Heart right ventricle (tissue), 16 donors: Measurements from ENCODE around the gene MCRIP1. TPM values are rescaled to one million over a fixed set of nuclear protein-coding genes. Genes with fewer than 3 reads are reported as not detected.
A peak's percentile ranks its signal among the peaks of the same experiment; 100 is the strongest.

Source experiments
- ATAC-seq, 8 donors: fragments of 200-7000 bp; cut with Tn5 transposase; one replicate each; pipeline ENCODE4 v1.9.1; 2020; ENCODE audit warnings: mild to moderate bottlenecking in 8 of 8, moderate library complexity in 8 of 8, moderate number of reproducible peaks in 1 of 8
- DNase-seq, 2 donors: peaks; one replicate each; pipeline ENCODE4 v3.0.0-alpha.2; 2020
- H3K27ac ChIP-seq, 10 donors: fragments of 200-600 bp; sonication (generic) in 2 of 10; one replicate each; pipeline versions ENCODE4 v1.5.0 to v1.8.0; 2020 to 2022; ENCODE audit warnings: mild to moderate bottlenecking in 3 of 10
- H3K27me3 ChIP-seq, 7 donors: fragments of 200-600 bp; one replicate each; pipeline ENCODE4 v1.8.0; 2021 to 2022; ENCODE audit warnings: mild to moderate bottlenecking in 2 of 7
- H3K36me3 ChIP-seq, 9 donors: fragments of 200-600 bp; sonication (generic) in 1 of 9; one replicate each; pipeline versions ENCODE4 v1.5.0 to v1.8.0; 2020 to 2022; ENCODE audit warnings: mild to moderate bottlenecking in 2 of 9
- H3K4me1 ChIP-seq, 9 donors: fragments of 200-600 bp; sonication (generic) in 1 of 9; one replicate each; pipeline versions ENCODE4 v1.5.0 to v1.8.0; 2020 to 2022; ENCODE audit warnings: mild to moderate bottlenecking in 4 of 9
- H3K4me3 ChIP-seq, 10 donors: fragments of 200-600 bp; sonication (generic) in 2 of 10; one replicate each; pipeline versions ENCODE4 v1.5.0 to v1.8.0; 2020 to 2022; ENCODE audit warnings: mild to moderate bottlenecking in 7 of 10, moderate library complexity in 2 of 10
- H3K9me3 ChIP-seq, 11 donors: fragments of 200-600 bp in 10 of 11; sonication (generic) in 2 of 11; one replicate each; pipeline versions ENCODE4 v1.5.0 to v1.8.0; 2013 to 2022; ENCODE audit warnings: mild to moderate bottlenecking in 2 of 11, control low read depth in 1 of 11, moderate library complexity in 1 of 11
- CTCF ChIP-seq, 9 donors: fragments of 200-600 bp; sonication (generic) in 2 of 9; IDR thresholded peaks; one replicate each; pipeline versions ENCODE4 v1.5.0 to v1.8.0; 2021 to 2022; ENCODE audit warnings: antibody characterized with exemption in 9 of 9, mild to moderate bottlenecking in 5 of 9, moderate library complexity in 1 of 9
- WGBS, 2 donors: extraction: QIAGEN DNeasy Blood & Tissue Kit; methylation state at CpG; one replicate each; pipeline ENCODE4 v1.1.7; 2013; ENCODE audit warnings: inconsistent platforms in 1 of 2; 5-methylcytosine and 5-hydroxymethylcytosine counted together
- intact Hi-C, 10 donors: fragments of 100-400 bp; cut with DNase I; formaldehyde crosslinking; loops; one replicate each; pipeline versions ENCODE4 v1.11.1 to v1.14.2; 2022
- polyA plus RNA-seq, 2 donors: library from polyadenylated mRNA; stranded (reverse); fragments of 200-250 nt; gene quantifications; one replicate each; pipeline ENCODE4 v1.2.3, GENCODE V29; 2013
- total RNA-seq, 10 donors: library from RNA; stranded (reverse); fragmentation: NEBNext Ultra II Directional in 3 of 10; extraction: Animal tissue kit (Norgen Biotek cat#: 25700) in 3 of 10; gene quantifications; one replicate each; pipeline versions ENCODE4 v1.2.1 to v1.2.4, GENCODE V29; 2021 to 2023
- donor health status: Arrhythmogenic right ventricular cardiomyopathy.
- donor health status: ischemic (EF 13 %, LVEDD 7.1; RV severe dilation, severe dysfunction).
- donor health status: healthy with polysubstance abuse.
- donor health status: DM: no; HTN: yes; CAD: no.
- donor health status: DM: no; HTN: no; CAD: no.
- donor health status: ischemic (EF 25% LVEDD 6.9; RV normal size, moderate dysfunction).
- donor health status: ischemic (EF 25% LVEDD 5.7; RV mildly dilated, moderate dysfunction).
- donor health status: healthy.
- donor health status: DM: yes; HTN: yes; CAD: no.
- donor health status: Ischemic cardiomyopathy.
- donor health status: ischemic (EF 35%, LVEDD 5.7; RV mildly dilated, moderate dysfunction).
- donor health status: nonischemic (EF 11% LVEDD 7.7; RV severe dilation, severe dysfunction).
- donor health status: DM: yes; HTN: yes; CAD: no.
- donor health status: PGD.
- donor health status: ischemic (EF 29% LVEDD 5.4; RV normal size, mild dysfunction).
- donor health status: nonischemic (EF 23%, LVEDD 6.1; RV moderate dilation, normal function).

MCRIP1 gene
- total and polyA plus RNA-seq, 12 donors = 75.1 to 239 (median 92.5) TPM

- Histone ChIP-seq H3K4me3 (no peak overlapping the region), H3K4me1 (peaks cover 7 to 29% (median 23%) of the 10 kb centered on the region in 9 donors), H3K36me3 (peaks cover 0 to 31% (median 6%) of the 10 kb centered on the region in 9 donors), H3K27me3 (no peaks in the 10 kb centered on the region), H3K9me3 (no peaks in the 10 kb centered on the region), H3K27ac (peak overlapping the region in 9 of 10 donors; percentile 86 to 93 (median 88))
- intact Hi-C loops = loop anchor here in 1 of 10 donors (5.0 kb wide), 1 partner anchor 41 kb away; the partner anchor contains the start of gene P4HB
- WGBS, 2 donors = 83 to 86% methylated on average over 8 of the region's 8 CpGs
- TF ChIP-seq CTCF (IDR thresholded peaks at IDR 0.05) = no peak
- DNase-seq = no peak
- ATAC-seq = peak in 3 of 8 donors; percentile 1 to 3 (median 2)
Measured at GRCh38 chr17:81821147-81821546, 11.9 kb downstream of the MCRIP1 start.

GRCh38 chr17:81819708-81820107 is 13.4 kb downstream of the MCRIP1 start:
- Histone ChIP-seq H3K27me3 (peaks cover 0 to 6% (median 0%) of the 10 kb centered on the region in 7 donors), H3K4me1 (peaks cover 7 to 22% (median 19%) of the 10 kb centered on the region in 9 donors), H3K4me3 (no peak overlapping the region), H3K36me3 (peaks cover 0 to 26% (median 6%) of the 10 kb centered on the region in 9 donors), H3K27ac (no peak overlapping the region), H3K9me3 (no peaks in the 10 kb centered on the region)
- intact Hi-C loops = loop anchor here in 1 of 10 donors (5.0 kb wide), 1 partner anchor 43 kb away; the partner anchor contains the start of gene P4HB
- TF ChIP-seq CTCF (IDR thresholded peaks at IDR 0.05) = no peak
- WGBS, 2 donors = 27 to 32% methylated on average over 10 to 13 of the region's 13 CpGs
- ATAC-seq (no peak), DNase-seq (no peak)

GRCh38 chr17:81817758-81818147 is 15.3 kb downstream of the MCRIP1 start:
- intact Hi-C loops = no loop called here
- Histone ChIP-seq H3K9me3 (no peaks in the 10 kb centered on the region), H3K27ac (no peak overlapping the region), H3K4me1 (peaks cover 7 to 18% (median 17%) of the 10 kb centered on the region in 9 donors), H3K4me3 (no peak overlapping the region), H3K36me3 (peaks cover 0 to 6% (median 1%) of the 10 kb centered on the region in 9 donors), H3K27me3 (peaks cover 0 to 9% (median 0%) of the 10 kb centered on the region in 7 donors)
- ATAC-seq (no peak), DNase-seq (no peak)
- 42 to 46% methylated on average over 7 of the region's 7 CpGs for WGBS, 2 donors
- TF ChIP-seq CTCF (IDR thresholded peaks at IDR 0.05) = no peak

GRCh38 chr17:81815646-81815986 is 17.5 kb downstream of the MCRIP1 start:
- no peaks in the 10 kb centered on the region for H3K4me1 ChIP-seq
- no peak overlapping the region for H3K27ac ChIP-seq
- DNase-seq (no peak), ATAC-seq (no peak)
- no peaks in the 10 kb centered on the region for H3K36me3 ChIP-seq
- 63 to 75% methylated on average over 2 of the region's 2 CpGs for WGBS, 2 donors
- H3K27me3 ChIP-seq = peaks cover 0 to 27% (median 11%) of the 10 kb centered on the region in 7 donors
- intact Hi-C loops = no loop called here
- TF ChIP-seq CTCF (IDR thresholded peaks at IDR 0.05) = no peak
- no peaks in the 10 kb centered on the region for H3K9me3 ChIP-seq
- H3K4me3 ChIP-seq = no peak overlapping the region
